Hematopoietic multipotent progenitor cell treated with erythropoietin and hydrocortisone succinate and interleukin-3 and kit ligand, for 15 days (in vitro differentiated cells): ENCODE measurements around the gene PPP5C.
"Not testable (repeated sequence)": the region's sequence is repeated elsewhere in the genome, so short reads cannot be mapped to it uniquely, and the experiment has no call there.

ENCODE experiments used
- DNase-seq: peaks from one replicate; pipeline ENCODE4 v3.0.0-alpha.2; 2015; ENCODE audit warnings: low spot score

Gene PPP5C

DNA sequence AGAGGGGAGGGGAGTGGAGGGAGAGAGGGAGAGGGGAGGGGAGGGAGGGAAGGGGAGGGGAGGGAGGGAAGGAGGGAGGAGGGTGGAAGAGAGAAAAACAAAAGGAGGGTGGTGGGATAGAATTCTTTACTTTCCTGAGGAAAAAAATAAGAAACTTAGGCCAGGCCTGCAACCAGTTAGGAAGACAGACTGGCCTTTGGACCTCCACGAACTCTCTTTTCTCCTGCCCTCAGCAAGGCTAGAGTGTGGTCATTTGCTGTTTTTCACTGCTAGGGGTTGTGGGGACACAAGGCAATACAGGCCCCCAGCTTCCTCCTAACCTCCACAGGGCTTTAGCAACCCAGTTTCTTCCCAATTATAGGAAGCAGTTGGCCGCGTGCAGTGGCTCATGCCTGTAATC, 62.3 kb downstream of the PPP5C start:
- DNase-seq = no peak

DNA sequence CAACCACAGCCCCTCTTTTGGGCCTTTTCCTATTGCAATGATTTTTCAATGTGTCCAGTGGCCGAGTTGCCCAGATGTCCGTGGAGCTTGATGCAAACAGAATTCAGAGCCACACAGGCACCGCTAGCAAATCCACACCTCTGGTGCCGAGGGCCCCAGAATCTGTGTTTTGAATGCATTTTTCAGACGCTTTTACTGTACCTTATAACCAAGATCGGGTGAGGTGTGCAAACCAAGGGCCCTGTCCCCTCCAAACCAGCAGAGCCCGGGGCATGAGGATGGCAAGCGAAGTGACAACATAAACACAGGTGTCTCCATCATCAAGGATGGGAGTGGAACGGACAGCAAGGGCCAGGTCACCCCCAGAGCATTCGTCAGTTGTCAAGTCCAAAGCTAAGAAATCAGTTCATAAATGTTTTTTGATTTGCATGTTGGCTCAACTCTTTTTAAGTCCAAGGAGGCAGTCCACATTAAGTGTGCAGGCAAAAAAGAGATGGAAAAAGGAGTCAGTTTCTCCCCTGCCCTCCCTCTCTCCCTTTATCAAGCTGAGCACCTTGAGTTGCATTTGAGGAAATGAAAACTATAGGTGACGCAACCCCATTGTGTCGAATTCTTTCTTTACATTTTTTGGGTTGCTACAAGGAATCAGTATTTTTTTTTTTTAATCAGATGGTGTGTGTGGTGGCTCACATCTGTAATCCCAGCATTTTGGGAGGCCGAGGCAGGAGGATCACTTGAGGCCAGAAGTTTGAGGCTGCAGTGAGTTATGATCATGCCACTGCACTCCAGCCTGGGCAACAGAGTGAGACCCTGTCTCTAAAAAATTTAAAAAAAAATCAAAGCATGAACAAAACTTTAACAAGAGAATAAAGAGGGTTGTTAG, 63.6 kb downstream of the PPP5C start:
- no peak for DNase-seq

- no peak for DNase-seq
Measured at GRCh38 chr19:46411088-46411924, 64.4 kb downstream of the PPP5C start.

DNA sequence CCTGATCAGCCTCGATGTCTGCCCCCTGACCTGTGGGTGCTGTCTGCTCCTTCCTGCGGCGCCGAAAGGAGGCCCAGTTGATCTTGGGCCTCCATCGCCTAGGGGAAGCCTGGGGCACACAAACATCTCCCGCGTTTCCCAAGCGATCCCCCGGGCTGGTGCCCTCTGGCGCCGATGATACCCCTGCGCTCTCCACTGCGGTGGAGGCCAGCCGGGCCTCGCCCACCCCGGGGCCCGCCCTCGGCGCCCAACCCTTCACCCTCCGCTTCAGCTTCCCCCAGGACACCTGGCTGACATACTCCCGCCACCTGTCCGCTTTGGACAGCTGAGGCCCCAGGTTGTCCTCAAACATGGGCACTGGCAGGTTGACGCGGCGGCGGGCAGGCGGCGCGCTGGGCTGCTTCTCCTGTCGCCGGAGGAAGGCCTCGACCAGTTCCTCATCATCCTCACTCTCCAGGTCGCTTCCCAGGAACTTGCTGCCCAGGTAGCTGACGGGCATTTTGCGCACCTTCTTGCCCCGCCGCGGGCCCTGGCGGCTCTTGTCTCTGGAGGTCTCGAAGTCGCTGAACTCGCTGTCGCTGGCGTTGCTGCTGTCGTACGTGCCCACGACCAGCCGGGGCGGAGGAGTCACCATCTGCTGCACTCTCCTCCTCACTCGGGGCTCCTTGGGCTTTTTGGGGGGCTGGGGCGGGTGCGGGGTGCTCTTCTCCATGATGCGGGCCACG, 65.2 kb downstream of the PPP5C start:
- DNase-seq = no peak

GRCh38 chr19:46412650-46413261, 65.9 kb downstream of the PPP5C start:
- no peak for DNase-seq

GRCh38 chr19:46413262-46414031, 66.6 kb downstream of the PPP5C start, which contains the start of gene CCDC8:
Gene CCDC8, minus strand, starts transcription at chr19:46413564. Its CDS starts 754 bp downstream, at chr19:46412810.
- no peak for DNase-seq

GRCh38 chr19:46414899-46415298, 68.0 kb downstream of the PPP5C start:
- DNase-seq = not testable (repeated sequence)

GRCh38 chr19:46415804-46416709, 69.2 kb downstream of the PPP5C start:
- DNase-seq = not testable (repeated sequence)

GRCh38 chr19:46420056-46420455, 73.2 kb downstream of the PPP5C start:
- DNase-seq = no peak

DNA sequence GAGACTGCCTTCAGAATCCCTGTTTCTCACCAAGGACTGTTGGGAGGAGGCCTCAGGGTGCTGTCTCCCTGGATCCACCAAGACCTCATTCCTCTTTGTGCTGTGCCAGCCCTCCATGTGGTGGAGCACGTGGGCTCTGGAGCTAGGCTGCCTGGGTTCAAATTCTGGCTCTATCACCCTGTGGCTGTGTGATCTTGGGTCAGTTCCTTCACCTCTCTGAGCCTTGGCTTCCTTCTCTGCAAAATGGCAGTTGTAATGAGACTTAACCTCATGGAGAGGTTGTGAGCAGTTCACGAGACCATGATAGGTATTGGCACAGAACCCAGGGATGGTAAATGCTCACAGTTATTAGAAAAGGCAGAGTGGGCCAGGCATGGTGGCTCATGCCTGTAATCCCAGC, 75.5 kb downstream of the PPP5C start:
- no peak for DNase-seq

DNA sequence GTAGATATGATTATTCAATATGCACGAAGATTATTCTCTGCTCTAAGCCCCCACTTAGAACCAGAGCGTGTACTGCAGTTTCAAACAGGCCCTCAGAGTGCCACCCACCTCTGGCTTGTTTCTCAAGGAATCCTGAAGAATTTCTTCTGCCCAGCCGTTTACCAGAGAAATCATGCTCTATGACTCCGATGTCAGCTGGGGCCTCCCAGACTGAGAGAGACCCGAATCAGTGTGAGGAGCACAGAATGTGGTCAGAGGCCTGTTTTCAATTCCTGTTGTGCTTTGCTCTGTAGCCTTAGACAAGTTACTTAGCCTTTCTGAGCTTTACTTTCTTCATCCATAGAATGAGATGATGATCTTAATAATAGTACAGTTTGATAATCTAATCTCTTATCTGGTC, 76.3 kb downstream of the PPP5C start:
- DNase-seq = no peak

DNA sequence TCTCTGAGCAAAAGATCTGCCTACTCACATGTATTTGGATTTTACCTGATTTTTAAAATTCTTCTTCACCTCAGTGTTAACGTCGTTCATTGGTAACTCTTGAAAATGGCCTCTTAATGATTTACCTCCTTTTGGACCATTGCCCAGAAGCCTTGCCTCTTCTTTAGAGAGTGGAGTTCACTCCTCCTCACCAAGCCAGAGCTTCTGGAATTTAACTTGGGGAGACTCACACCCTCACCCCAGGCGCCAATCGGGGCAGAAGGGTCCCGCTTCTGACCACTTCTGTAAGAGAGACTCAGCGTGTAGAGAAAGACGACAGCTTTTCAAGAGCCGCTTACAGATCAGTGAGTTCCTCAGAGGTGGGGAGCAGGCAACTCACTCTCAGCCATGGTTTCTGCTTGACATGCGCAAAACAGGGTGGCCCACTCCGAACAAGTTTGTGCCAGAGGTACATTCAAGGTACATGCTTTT, 79.2 kb downstream of the PPP5C start:
- DNase-seq = no peak

DNA sequence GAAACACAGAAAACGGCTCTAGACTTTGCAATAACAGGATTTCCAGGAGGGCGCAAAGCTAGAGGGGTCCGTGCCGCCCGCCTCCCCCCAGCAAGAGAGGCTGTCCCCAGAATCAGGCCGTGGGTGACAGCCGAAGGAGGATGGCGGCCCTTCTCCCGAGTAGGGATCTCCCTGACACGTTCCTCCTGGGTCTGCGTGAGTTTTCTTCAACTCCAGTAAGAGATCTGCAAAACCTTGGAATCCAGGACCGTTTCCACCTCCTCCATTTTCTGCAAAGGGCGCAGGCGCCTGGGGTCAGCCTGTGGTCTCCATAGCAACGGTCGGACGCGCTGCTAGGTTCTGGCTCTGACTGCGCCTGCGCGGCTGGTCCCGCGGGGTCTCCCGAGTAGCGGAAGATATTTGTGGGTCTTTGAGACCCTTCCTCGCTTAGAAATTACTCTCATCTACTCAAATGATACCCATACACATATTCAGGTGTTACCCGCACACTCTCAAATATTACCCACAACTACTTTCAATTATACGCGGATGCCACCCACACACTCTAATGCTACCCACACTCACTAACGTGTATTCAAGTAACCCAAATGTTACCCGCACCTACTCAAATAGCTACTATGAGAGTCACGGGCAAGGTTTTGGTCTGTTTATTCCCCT, 79.7 kb downstream of the PPP5C start:
- DNase-seq = no peak

- no peak for DNase-seq
Measured at GRCh38 chr19:46427518-46428045, 80.7 kb downstream of the PPP5C start.

DNA sequence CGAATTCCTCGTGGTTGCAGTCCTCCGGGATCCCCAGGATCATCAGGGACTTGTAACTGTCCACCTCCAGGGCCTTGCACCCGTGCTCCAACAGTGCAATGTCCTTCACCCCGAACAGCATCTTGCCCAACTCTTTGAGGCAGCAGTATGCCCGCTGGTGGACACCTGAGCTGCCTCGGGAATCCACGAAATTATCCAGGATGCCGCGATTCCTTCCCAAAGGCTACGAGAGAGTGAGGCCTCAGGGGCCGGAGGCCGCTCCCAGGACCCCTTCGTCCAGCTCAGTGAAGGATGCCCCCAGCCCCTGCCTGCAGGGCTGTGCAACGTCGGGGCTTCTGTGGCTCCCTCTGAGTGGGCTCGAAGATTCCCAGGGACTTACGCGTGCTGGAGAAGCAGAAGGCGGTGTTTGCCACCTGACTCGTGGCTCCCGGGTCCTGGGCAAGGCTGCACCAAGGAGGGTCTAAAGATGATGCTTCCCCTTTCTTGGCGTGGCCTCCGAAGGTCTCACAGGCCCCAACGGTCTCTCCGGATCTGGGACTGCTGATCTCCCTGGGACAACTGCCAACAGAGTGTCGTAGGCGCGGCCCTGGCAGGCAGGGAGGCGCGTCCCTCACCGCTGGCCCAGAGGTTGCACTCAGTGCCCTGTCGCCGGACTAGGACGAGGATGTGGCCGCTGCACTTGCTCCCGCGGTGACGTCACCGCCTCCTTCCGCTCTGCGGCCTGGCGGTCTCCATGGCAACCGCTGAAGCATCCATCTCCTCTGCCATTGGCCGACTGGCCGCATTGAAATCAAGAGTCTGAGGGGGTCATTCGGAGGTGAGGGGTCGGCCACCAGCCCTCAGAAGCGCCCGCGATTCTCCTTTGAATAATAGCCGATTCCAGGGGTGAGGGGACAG, 81.6 kb downstream of the PPP5C start, which contains the start of gene PNMA8C:
PNMA8C (minus strand) TSS at position 698 of the 897 bp plus-strand sequence; CDS start at position 121, 577 bp downstream.
- DNase-seq = no peak

- DNase-seq = no peak
Measured at GRCh38 chr19:46429999-46430398, 83.1 kb downstream of the PPP5C start.

DNA sequence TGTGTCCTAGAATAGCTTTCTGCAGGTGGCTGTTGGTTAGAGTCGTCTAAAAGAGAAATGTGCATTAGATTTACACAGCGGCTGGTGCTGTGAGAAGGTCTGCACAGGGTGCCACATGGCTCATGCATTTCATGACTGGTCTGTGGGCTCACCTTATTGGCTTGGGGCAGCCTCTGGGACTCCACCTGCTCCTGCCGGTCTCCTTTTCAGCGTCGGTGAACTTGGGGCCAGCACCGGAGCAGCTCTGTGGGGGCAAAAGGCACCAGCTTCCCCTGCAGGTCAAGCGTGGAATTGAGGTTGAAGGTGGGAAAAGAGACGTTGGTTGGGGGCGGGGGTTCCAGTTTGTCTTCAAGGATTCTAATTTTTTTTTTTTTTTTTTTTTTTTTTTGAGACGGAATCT, 84.9 kb downstream of the PPP5C start:
- no peak for DNase-seq

DNA sequence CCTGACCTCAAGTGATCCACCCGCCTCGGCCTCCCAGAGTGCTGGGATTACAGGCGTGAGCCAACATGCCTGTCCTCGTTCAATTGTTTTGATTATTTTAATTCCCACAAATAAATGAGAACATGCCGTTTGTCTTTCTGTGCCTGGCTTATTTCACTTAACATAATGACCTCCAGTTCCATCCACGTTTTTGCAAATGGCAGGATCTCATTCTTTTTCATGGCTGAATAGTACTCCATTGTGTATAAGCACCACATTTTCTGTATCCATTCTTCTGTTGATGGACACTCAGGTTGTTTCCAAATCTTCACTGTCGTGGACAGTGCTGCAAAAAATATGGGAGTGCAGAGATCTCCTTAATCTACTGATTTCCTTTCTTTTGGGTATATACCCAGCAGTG, 86.6 kb downstream of the PPP5C start:
- not testable (repeated sequence) for DNase-seq
